Lung (tissue), 12 donors: Measurements from ENCODE around the gene OR10J5. TPM values are rescaled to one million over a fixed set of nuclear protein-coding genes. Genes with fewer than 3 reads are reported as not detected.

Experiments used
- ATAC-seq: fragments of 200-7000 bp; cut with Tn5 transposase; one replicate; pipeline ENCODE4 v1.9.1; 2020; ENCODE audit warnings: moderate number of reproducible peaks; ENCODE audit not compliant: insufficient read depth, low FRiP score
- DNase-seq, 3 donors: peaks; one replicate each; pipeline ENCODE4 v3.0.0-alpha.2; 2013 to 2017
- H3K27ac ChIP-seq, 2 donors: one replicate each; pipeline ENCODE4 v1.5.1; 2013; ENCODE audit warnings: mild to moderate bottlenecking in 2 of 2, moderate library complexity in 2 of 2, control low read depth in 1 of 2, inconsistent platforms in 1 of 2, low read depth in 1 of 2, low read length in 1 of 2
- H3K27me3 ChIP-seq, 3 donors: one replicate each; pipeline ENCODE4 v1.5.1; 2013; ENCODE audit warnings: low read length in 2 of 3; ENCODE audit not compliant: control insufficient read depth in 3 of 3, insufficient read depth in 3 of 3
- H3K36me3 ChIP-seq, 4 donors: one replicate each; pipeline ENCODE4 v1.5.1; 2013; ENCODE audit warnings: low read length in 4 of 4, mild to moderate bottlenecking in 1 of 4, moderate library complexity in 1 of 4; ENCODE audit not compliant: control insufficient read depth in 4 of 4, insufficient read depth in 4 of 4
- H3K4me1 ChIP-seq, 5 donors: one replicate each; pipeline ENCODE4 v1.5.1; 2013; ENCODE audit warnings: low read length in 5 of 5, mild to moderate bottlenecking in 2 of 5, moderate library complexity in 1 of 5; ENCODE audit not compliant: control insufficient read depth in 5 of 5, insufficient read depth in 5 of 5
- H3K4me3 ChIP-seq: one replicate; pipeline ENCODE4 v1.5.1; 2013; ENCODE audit warnings: mild to moderate bottlenecking, control low read depth, moderate library complexity
- H3K9ac ChIP-seq, 2 donors: one replicate each; pipeline ENCODE4 v1.5.1; 2013; ENCODE audit warnings: low read length in 2 of 2, control low read depth in 1 of 2; ENCODE audit not compliant: insufficient read depth in 1 of 2
- H3K9me3 ChIP-seq, 4 donors: one replicate each; pipeline ENCODE4 v1.5.1; 2013; ENCODE audit warnings: low read length in 3 of 4, mild to moderate bottlenecking in 1 of 4, moderate library complexity in 1 of 4; ENCODE audit not compliant: control insufficient read depth in 4 of 4, insufficient read depth in 3 of 4
- WGBS, 2 donors: extraction: QIAGEN DNeasy Blood & Tissue Kit; methylation state at CpG; one replicate each; pipeline ENCODE4 v1.1.7; 2013; 5-methylcytosine and 5-hydroxymethylcytosine counted together
- polyA plus RNA-seq, 2 donors: library from polyadenylated mRNA; stranded (reverse); fragments of 200-250 nt; gene quantifications; one replicate each; pipeline ENCODE4 v1.2.1, GENCODE V29; 2013
- total RNA-seq, 2 donors: library from RNA; depleted of rRNA in 1 of 2; stranded (reverse); fragments of >200 nt in 1 of 2; gene quantifications; one replicate each; pipeline ENCODE4 v1.2.1, GENCODE V29; 2014 to 2021
- TF ChIP-seq, protein P1 (sequence below): IDR thresholded peaks from 2 replicates; pipeline ENCODE4 v1.5.1; 2012; ENCODE audit warnings: mild to moderate bottlenecking; ENCODE audit errors: control extremely low read depth, extremely low read depth
- donor health status: control.
- donor health status: control.
- donor health status: Bipolar disorder and iron deficiency.
- donor health status: healthy.
- donor health status: DM: yes; HTN: yes; CAD: no.

Gene OR10J5
- total and polyA plus RNA-seq, 4 donors, result not detected

DNA sequence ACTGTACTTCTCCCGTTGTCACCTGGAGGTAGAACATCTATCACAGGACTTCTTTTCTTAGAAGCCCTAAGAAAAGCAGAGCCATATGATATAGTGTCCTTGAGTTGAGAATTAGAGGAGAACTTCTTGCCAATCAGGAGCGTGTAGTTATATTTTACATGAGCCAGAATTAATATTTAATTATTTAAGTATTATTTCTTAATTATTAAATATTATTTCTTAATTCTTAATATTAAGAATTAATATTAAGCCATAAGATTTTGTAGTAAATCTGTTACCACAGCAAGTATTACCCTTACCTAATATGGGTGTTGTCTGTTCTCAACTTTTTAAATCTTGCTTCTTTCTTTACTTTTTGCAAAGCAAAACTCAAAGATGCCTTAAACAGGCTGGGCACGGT lies 41.6 kb upstream of the OR10J5 start:
- no peaks in the 10 kb centered on the region for H3K27me3 ChIP-seq

DNA sequence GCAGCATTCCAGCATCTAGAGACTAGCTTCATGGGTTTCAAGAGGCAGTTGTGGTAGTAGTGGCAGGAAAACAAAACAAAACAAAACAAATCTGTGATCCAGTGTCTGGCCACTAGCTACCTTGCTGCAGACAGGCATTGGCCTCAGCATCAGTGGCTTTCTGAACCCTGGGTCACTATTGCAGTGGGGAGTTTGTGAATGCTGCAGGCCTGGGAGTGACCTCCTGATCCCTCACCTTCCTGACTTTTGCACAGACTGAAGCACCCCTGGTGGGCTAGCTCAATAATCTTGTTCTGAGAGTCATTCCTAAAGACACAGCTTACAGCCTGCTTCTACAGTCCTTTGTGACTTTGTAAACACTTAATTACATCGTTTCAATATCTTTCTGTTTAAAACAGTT lies 26.9 kb upstream of the OR10J5 start:
- H3K4me1 ChIP-seq, result no peaks in the 10 kb centered on the region
- no peak for ATAC-seq
- no peak for DNase-seq
- no peaks in the 10 kb centered on the region for H3K27me3 ChIP-seq
- H3K9me3 ChIP-seq, result peaks cover 0 to 6% (median 3%) of the 10 kb centered on the region in 4 donors
- no peaks in the 10 kb centered on the region for H3K36me3 ChIP-seq
- H3K27ac ChIP-seq, result no peak overlapping the region
- TF ChIP-seq, protein P1, sequence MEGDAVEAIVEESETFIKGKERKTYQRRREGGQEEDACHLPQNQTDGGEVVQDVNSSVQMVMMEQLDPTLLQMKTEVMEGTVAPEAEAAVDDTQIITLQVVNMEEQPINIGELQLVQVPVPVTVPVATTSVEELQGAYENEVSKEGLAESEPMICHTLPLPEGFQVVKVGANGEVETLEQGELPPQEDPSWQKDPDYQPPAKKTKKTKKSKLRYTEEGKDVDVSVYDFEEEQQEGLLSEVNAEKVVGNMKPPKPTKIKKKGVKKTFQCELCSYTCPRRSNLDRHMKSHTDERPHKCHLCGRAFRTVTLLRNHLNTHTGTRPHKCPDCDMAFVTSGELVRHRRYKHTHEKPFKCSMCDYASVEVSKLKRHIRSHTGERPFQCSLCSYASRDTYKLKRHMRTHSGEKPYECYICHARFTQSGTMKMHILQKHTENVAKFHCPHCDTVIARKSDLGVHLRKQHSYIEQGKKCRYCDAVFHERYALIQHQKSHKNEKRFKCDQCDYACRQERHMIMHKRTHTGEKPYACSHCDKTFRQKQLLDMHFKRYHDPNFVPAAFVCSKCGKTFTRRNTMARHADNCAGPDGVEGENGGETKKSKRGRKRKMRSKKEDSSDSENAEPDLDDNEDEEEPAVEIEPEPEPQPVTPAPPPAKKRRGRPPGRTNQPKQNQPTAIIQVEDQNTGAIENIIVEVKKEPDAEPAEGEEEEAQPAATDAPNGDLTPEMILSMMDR, result no peak
- H3K4me3 ChIP-seq, result no peak overlapping the region
- WGBS, 2 donors, result 46 to 76% methylated on average over 1 of the region's 1 CpG
- H3K9ac ChIP-seq, result no peak overlapping the region

More for the DNA sequence above, 41.6 kb upstream of the OR10J5 start:
- TF ChIP-seq, protein P1, result no peak
- H3K9me3 ChIP-seq, result no peaks in the 10 kb centered on the region
- H3K9ac ChIP-seq, result no peak overlapping the region
- DNase-seq (no peak), ATAC-seq (no peak)
- no peaks in the 10 kb centered on the region for H3K36me3 ChIP-seq
- no peaks in the 10 kb centered on the region for H3K4me1 ChIP-seq
- H3K27ac ChIP-seq, result no peak overlapping the region
- WGBS, 2 donors, result 92 to 93% methylated on average over 3 of the region's 3 CpGs
- H3K4me3 ChIP-seq, result no peak overlapping the region

DNA sequence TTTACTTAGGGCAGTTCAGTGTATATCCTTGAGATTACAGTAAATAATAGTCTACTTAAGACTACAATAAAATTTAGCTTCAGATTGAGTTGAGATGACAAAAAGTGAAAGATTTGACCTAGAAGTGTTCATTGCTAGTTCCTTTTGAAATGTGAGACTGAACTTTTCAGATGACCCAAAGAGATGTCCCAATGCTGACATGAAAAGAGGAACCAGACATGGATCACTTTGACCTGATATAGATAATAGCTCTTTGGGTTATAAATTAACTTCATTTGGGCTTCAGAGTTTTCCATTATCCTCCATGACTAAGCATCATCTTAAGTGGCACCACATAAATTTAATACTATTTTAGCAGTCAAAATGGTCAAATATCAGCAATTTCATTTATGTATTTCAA lies 25.7 kb upstream of the OR10J5 start:
- H3K27ac ChIP-seq, result no peak overlapping the region
- H3K4me3 ChIP-seq, result no peak overlapping the region
- H3K36me3 ChIP-seq, result no peaks in the 10 kb centered on the region
- H3K4me1 ChIP-seq, result no peaks in the 10 kb centered on the region
- H3K9ac ChIP-seq, result no peak overlapping the region
- peaks cover 0 to 6% (median 3%) of the 10 kb centered on the region in 4 donors for H3K9me3 ChIP-seq
- DNase-seq, result no peak
- no peak for ATAC-seq
- TF ChIP-seq, protein P1, result no peak
- H3K27me3 ChIP-seq, result no peaks in the 10 kb centered on the region

DNA sequence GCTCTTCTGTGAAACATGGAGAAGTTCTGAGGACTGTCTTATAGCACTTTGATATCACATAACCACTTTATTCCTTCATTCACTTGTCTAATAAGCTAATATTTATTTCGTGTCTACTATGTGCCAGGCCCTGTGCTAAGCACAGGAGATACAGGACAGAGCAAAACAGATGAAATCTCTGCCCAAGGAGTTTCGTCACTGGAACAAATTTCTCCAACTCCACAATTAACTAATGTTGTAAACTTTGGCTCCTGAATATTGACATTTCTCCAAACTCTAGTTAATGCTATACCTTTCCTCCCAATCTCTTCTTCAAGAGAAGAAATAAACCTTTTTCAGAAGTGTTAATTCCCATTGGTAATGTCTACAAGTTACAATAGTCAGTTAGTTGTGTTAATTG lies 24.8 kb upstream of the OR10J5 start:
- Histone ChIP-seq H3K9ac (no peak overlapping the region), H3K27ac (no peak overlapping the region), H3K4me1 (no peaks in the 10 kb centered on the region), H3K4me3 (no peak overlapping the region), H3K27me3 (no peaks in the 10 kb centered on the region), H3K36me3 (no peaks in the 10 kb centered on the region), H3K9me3 (peaks cover 0 to 6% (median 2%) of the 10 kb centered on the region in 4 donors)
- DNase-seq (no peak), ATAC-seq (no peak)
- 71 to 84% methylated on average over 2 of the region's 2 CpGs for WGBS, 2 donors
- TF ChIP-seq, protein P1, result no peak
